HUDEP-2 (cell line): ENCODE data around the gene IL1R1.

Experiments
- DNase-seq, 76 experiments: peaks; one replicate each; lab custom pipeline; 2025; ENCODE audit not compliant: unreplicated experiment in 76 of 76; lab: John Stamatoyannopoulos, UW

Gene IL1R1

DNA sequence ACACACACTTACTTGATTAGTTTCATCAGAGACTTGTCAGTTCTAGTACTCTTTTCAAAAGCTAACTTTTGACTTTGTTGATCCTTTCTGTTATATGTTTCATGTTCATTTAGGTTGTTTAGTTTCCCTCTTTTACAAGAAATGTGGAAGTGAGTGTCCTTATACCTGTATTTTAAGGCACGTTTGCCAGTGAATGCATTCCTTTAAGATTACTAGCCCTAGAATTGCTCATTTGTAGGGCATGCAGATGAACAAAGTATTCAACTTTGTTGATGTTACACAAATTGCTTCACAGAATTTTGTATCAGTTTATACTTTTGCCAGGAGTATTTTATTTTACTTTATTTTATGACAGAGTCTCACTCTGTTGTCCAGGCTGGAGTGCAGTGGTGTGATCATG, 50.5 kb downstream of the IL1R1 start:
- no peak for DNase-seq

DNA sequence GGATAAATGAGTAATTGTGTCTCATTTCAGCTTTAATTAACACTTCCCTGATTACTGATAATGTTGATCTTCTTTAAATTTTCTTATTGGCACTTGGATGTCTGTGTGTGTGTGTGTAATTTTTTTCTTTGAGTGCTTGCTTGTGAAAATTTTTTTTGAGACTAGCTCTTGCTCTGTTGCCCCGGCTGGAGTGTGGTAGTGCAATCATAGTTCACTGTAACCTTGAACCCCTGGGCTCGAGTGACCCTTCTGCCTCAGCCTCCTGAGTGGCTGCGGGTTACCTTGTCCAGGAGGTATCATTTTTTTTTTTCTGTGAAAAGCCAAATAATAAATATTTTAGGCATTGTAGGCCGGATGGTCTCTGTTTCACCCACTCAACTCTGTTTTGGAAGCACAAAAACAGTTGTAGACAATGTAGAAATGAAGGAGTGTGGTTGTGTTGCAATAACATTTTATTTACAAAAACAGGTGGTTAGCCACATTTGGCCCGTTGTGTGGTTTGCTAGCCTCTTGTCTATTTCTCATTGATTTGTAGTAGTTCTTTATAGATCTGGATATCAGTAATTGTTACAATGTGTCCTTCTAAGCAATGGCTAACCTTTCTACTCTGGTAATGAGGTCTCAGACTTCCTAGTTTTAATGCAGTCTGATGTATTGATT, 52.2 kb downstream of the IL1R1 start:
- DNase-seq = no peak

DNA sequence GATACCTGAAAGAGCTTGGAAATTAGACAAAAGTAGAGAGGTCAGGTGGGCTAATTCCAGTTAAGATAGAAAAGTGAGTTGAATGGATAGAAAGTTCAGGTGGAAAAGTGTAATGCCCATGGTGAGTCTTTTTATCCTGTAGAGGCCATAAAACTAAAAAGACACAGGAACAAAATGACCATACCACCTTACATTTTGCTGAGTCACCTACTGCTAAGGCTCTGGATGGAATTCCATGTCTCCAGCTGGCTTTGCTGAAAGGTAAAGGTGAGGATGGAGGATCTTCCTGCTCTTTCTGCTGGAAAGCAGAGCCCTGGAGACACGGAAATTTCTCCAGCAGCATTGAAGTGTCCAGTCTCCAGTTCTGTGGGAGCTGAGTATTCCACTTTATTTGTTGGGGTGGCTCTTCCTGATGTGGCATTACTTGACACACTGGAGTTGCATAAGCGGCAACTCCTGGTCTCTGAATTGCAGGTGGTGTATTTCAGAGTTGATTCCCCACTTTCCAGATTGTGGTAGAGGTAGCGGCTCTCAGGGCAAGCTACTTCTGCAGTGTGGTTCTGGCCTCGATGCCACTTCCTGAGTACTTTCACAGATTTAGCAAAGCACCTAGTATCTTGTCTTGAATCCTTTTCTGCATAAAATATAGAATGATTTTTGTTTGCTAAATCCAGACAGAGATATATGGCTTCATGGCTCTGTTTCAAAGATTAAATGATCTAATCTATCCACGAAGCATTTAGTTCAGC, 55.0 kb downstream of the IL1R1 start:
- no peak for DNase-seq

- no peak for DNase-seq
Observed at GRCh38 chr2:102200539-102200938, 58.0 kb downstream of the IL1R1 start.

- no peak for DNase-seq
Observed at GRCh38 chr2:102204638-102205037, 62.1 kb downstream of the IL1R1 start.

- no peak for DNase-seq
Observed at GRCh38 chr2:102206666-102207341, 64.3 kb downstream of the IL1R1 start.

- DNase-seq = no peak
Observed at GRCh38 chr2:102208774-102209173, 66.2 kb downstream of the IL1R1 start.

DNA sequence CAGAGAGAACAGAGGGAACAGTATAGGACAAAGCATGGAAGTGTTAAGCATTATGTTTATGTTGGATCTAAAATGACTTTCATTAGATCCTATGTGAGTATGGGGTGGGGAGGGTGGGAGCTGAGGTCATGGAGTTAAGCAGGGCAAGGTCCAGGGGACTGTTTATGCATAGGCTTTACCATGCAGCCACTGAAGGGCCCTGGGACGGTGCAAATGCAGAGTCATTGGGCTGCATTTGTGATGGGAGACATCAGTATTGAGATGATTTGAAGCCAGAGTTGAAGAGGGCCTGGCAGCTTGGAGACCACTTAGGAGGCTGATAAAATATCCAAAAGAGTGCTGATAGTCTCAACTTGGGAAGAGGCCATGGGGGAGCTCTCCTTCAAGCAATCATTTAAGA, 66.9 kb downstream of the IL1R1 start:
- DNase-seq = no peak

DNA sequence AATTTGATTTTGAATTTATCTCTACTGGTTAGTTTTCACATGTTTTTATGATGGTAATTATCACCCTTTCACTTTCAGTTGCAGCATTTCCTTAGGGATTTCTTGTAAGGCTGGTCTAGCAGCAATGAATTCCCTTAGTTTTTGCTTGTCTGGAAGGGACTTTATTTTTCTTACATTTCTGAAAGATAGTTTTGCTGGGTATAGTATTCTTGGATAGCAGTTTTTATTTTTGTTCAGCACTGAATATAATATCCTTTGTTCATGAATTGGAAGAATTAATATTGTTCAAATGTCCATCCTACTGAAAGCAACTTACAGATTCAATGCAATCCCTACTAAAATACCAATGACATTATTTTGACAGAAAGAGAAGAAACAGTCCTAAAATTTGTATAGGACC, 74.5 kb downstream of the IL1R1 start:
- no peak for DNase-seq

- no peak for DNase-seq
Observed at GRCh38 chr2:102224824-102225739, 82.5 kb downstream of the IL1R1 start.

- DNase-seq = no peak
Observed at GRCh38 chr2:102226171-102226570, 83.6 kb downstream of the IL1R1 start.

DNA sequence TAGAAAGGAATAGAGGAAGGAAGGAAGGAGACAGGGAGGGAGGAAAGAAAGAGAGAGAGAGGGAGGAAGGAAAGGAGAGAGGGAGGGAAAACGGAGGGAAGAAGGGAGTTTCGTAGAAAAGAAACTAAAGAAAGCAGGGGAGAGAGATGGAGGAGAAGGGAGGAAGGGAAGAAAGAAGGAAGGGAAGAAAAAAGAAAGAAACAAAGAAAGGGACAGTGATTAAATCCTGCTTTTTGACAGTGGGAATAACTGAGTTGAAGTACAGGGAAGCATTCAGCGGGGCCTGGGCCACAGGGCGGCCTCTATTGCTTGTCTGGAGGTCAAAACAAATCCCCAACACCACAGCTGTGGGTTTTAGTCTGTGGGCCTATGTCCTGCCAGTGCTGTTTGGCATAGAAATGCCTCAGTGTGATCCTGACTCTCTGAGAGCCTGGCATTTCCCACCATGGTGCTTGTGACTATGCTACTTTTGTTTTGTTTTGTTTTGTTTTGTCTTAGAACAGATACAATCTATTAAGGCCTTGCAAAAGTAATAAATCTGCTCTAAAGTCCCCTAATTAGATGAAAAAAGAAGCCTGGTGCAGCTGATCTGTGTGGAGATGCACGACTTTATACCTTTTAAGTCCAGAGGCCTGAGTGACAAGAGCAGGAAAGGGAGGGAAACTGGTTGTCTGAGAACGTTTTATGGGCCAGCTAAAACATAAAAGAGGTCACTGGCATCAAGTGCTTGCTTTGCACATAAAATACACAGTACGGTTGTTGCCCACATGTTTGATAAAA, 84.3 kb downstream of the IL1R1 start:
- DNase-seq = no peak

GRCh38 chr2:102229141-102229769, 86.7 kb downstream of the IL1R1 start:
- DNase-seq = no peak
